T-helper 22 cell (primary cell): ENCODE data around the gene LSAMP.

ENCODE experiments used
- DNase-seq: peaks from one replicate; pipeline ENCODE4 v3.0.0-alpha.2; 2020; ENCODE audit warnings: low read depth

LSAMP gene

GRCh38 chr3:116429479-116430269, 15.6 kb downstream of the LSAMP start:
- DNase-seq, result no peak

DNA sequence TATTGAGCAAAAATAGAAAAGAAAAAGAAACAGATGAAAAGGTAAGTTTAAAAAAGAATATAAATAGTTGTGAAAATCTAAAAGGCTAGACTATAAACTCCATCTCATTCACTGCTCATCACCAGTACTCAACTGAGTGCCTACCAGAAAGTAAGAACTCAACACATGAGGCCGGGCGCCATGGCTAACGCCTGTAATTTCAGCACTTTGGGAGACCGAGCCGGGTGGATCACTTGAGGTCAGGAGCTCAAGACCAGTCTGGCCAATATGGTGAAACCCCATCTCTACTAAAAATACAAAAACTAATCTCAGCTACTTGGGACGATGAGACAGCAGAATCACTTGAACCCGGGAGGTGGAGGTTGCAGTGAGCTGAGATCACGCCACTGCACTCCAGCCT, 19.3 kb downstream of the LSAMP start:
- DNase-seq, result no peak

- DNase-seq, result no peak
Observed at GRCh38 chr3:116425126-116425525, 20.2 kb downstream of the LSAMP start.

- DNase-seq, result no peak
Observed at GRCh38 chr3:116423945-116424344, 21.3 kb downstream of the LSAMP start.

DNA sequence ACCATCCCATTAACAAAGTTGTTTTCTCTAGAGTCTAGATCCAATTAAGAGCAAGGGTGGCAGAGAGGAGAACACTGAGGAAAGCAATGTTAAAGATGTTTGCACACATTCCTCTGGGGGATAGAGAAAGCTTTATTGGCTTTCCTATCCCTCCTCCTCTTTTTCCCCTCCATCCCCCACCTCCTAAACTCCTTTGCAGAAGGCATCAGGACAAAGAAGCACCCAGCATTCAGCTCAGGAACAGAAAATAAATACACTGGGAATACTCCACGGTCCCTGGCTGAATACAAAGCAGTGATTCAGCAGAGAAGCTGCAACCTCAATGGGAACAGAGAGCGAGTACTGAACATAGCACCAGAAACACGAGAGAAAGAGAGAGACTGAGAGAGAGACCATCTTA, 21.9 kb downstream of the LSAMP start:
- DNase-seq, result no peak

GRCh38 chr3:116417151-116417550, 28.1 kb downstream of the LSAMP start:
- DNase-seq, result no peak

DNA sequence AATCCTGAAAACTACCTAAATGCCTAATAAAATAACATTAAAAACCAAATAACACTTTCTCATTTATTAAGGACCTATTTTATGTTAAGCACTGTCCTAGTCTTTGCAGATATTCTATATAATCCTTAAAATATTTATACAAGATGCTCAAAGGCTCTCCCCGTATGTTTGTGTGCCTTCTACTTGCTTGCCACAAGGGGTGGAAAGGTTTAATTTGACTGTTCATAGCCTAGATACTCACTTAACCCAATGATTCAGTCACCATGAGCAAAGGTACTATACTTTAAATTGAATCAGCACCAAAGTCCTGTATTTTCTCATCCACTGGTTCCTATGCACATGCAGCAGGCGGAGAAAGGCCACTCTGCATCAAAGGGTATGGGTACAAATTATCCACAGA, 32.0 kb downstream of the LSAMP start:
- DNase-seq, result no peak

GRCh38 chr3:116408473-116408872, 36.8 kb downstream of the LSAMP start:
- no peak for DNase-seq

DNA sequence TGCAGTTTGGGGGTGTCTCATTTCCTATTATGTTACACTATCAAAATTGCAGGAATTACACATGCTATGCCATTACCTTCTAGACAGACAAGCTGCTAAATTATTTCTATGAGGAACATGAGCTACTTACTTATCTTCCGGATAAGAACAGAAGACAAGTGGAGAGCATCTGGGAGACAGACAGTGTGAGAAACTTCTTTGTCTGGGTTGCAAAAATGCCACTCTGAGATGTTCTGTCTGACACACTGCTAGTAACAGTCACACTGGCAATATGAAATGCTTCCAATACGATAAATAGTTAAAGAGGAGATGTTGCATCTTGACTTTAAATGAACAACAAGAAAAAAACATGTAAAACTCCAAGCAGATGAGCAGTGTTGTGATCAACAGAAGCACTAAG, 40.1 kb downstream of the LSAMP start:
- no peak for DNase-seq

- no peak for DNase-seq
Observed at GRCh38 chr3:116399701-116400226, 45.5 kb downstream of the LSAMP start.

DNA sequence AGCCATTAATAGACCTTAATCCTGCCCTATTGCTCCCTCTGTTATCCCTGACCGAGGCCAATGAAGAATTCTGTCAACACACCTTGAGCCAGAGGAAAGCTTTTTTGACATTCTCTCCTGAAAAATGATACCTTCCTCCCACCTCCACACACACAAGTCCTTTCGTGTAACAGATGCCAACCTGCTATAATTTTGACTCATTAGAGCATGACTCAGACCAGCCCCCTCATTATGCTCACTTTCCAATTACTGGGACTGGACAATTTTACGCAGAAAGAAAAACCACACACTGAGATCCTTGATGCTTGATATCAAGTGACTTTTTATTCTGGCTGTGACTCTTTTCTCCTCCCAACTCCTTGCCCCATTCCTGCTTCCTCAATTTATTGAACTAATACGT, 50.9 kb downstream of the LSAMP start:
- DNase-seq, result no peak

DNA sequence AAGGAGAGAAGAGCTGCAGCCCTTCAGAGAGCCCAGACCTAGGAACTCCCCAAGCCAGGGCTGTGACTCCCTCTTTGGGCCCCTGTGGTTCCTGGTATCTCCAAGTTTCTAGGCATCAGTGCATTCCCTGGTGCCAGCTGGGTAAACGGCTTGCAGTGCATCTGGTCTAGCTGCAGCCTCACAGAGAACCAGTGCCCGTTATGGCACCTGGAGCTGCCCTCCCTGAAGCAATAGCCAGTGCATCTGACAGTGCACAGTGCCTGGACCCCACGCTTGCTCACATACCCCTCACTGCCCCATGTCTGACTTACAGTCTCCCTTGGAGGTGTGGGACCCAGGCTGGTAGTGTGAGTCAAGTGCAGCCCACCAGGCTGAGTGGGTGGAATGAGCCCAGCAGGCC, 52.1 kb downstream of the LSAMP start:
- DNase-seq, result no peak

- no peak for DNase-seq
Observed at GRCh38 chr3:116392291-116392690, 53.0 kb downstream of the LSAMP start.

DNA sequence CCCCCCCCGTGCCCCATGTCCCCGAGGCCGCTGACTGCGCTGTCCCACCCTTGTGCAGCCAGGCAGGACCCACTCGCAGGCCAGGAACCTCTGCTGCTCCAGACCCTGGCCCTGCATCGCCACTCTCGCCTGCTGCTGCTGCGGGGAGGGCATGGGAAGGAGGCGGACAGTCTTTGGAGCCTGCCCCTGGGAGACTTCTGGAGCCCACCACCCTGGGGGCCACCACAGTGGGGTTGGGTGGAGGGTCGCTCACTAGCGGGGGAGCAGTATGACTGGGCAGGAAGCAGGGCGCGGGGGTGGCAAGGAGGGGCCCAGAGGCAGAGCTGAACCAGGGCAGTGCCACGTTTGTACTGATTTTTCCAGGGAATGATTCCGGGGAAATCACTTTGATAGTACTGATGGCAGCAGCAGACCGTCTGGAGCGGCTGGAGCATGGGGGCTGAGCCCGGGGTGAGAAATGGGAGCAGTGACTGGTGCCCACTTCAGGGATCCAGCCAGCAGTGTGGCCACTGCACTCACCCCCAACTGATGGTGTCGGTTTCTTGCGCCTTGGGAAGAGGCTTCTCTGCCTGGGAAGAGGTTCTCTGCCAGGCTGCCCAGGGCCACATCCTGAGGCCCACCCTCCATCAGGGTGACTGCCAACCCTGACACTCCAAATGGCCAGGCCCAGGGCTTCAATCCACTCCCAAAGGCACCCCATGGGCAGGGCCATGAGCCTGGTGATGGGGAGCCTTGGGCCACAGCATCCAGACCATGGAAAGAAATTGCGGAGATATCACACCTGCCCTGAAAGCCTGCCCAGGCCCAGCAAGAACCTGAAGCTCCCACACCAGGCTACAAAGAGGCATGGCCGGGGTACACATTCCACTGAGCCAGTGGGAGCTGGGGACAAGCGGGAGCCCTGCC, 53.7 kb downstream of the LSAMP start:
- no peak for DNase-seq

DNA sequence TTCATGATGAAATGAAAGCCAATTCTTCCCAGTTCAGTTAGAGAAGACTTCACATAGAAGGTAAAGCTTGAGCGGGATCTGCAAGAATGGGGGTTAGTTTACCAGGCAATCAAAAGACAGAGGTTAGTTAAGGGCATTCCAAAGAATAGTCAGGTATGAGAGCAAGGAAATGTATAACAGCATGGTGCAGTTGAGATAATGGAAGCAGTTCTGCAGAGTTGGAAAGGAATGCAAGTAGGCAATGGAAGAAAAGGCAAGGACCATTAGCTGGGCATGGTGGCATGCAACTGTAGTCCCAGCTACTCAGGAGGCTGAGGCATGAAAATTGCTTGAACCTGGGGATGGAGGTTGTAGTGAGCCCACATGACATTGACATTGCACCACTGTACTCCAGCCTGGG, 55.0 kb downstream of the LSAMP start:
- no peak for DNase-seq

DNA sequence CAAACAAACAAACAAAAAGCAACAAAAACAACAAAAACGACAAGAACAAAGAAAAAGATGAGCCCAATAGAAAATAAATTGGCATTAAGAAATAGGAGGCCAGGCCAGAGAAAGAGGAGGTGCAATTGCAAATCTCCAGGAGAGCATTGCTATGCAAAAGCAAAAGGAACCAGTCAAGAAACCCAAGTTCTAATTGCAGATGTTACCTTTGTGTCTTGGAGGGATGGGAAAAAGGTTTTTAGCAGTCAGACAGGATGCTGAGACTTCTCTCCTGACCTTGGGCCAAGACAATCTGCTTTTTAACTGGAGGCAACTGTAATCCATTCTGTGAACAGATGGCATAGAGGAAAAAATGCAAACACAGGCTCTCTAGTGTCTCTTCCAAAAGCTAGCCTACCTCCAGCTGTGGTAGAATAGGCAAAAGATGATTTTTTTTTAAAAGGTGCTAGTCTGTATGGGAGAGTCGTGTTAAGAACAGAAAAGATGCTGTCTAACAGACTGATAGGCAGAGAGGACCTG, 56.4 kb downstream of the LSAMP start:
- no peak for DNase-seq

DNA sequence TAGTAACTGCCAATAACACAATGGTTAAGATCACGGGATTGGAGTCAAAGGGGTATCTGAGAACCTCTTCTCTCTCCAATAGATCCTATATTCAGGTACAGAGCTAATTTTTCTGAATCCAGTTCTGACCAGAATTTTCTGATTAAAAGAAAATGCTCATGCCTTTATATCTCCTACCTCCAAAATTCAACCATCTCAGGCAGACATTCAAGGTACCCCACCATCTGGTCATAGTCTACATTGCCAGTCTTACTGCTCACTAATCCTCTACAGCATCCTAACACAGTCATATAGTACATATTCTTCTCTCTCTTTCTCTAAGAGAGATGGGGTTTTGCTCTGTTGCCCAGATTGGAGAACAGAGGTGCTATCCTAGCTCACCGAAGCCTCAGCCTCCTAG, 59.1 kb downstream of the LSAMP start:
- no peak for DNase-seq

DNA sequence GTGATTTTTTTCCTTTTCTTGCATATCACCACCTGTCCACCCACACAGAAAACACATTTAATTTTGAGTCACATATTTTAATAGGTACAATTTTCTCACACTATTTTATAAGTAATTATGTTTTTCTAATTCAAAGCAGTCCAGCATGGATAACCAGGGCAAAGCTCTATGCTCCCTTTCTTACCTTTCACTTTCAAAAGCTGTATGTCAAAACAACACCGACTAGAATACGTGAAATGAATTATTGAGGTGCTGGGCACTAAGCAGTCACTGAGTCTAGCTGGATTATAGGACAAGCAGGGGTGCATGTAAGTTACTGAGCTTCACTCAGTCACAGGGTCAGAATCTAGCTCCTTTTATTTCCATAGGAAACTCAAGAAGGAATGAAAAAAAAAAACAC, 60.6 kb downstream of the LSAMP start:
- no peak for DNase-seq

- DNase-seq, result no peak
Observed at GRCh38 chr3:116378077-116378476, 67.2 kb downstream of the LSAMP start.

DNA sequence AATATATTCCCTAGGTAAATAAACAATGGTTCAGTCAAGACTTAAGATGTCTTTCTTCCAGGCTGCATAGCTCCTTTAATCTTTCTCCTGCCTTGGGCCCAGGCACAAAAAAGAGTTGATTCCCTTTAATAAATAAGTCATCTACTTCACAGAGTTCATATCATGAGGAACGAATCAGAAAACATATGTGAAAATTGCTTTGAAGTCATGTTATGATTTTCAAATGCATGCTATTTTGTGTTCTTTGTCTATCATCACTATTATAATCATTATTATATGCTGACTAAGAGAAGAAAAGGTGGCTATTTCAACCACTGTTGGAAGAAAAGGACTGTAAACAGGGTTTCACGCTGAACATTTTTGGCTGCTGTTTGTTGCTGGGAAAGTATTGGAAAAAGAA, 70.4 kb downstream of the LSAMP start:
- no peak for DNase-seq

- DNase-seq, result no peak
Observed at GRCh38 chr3:116367761-116368395, 77.4 kb downstream of the LSAMP start.

DNA sequence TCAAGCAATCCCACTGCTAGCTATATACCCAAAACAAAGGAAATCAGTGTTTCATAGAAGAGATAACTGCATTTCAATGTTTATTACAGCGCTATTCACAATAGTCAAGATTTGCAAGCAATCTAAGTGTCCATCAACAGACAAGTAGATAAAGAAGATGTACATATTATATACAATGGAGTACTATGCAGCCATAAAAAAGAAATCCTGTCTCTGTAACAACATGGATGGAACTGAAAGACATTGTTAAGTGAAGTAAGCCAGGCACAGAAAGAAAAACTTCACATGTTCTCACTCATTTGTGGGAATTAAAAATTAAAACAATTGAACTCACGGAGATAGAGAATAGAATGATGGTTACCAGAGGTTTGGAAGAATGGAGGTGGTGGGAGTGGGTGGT, 89.2 kb downstream of the LSAMP start:
- DNase-seq, result no peak
